ENCODE data around the gene NPHP4.

DNA sequence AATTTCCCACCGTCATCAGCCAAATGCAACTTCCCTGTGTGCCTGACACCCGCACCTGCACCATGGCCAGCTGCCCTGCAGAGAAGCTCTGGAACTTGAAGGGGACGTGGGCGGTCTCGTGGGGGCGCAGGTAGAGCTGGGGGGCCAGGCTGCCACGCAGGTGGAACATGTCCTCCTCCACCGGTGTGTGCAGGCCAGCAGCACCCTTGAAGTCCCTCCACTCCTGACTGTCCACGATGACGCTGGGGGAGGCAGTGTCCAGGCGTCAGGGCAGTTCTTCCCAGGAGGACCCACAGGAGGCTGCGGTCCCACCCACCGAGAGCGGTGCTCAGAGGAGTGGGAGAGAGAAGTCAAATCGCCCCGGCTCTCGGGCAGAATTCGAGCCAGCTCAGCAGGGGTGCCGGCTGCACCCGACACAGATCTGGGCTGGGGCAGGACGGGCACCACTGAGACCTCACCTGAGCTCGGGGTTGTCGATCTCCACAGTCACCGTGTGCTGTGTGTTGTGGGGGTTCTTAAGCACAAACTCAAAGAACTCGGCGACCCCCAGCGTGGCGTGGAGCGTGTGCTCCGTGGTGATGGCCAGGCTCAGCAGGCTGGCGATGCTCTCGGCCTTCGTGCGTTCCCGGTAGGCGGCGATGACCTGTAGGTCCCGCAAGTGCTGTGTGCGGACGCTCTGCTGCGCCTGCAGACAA, 117.7 kb downstream of the NPHP4 start:
- TF ChIP-seq, protein P1, sequence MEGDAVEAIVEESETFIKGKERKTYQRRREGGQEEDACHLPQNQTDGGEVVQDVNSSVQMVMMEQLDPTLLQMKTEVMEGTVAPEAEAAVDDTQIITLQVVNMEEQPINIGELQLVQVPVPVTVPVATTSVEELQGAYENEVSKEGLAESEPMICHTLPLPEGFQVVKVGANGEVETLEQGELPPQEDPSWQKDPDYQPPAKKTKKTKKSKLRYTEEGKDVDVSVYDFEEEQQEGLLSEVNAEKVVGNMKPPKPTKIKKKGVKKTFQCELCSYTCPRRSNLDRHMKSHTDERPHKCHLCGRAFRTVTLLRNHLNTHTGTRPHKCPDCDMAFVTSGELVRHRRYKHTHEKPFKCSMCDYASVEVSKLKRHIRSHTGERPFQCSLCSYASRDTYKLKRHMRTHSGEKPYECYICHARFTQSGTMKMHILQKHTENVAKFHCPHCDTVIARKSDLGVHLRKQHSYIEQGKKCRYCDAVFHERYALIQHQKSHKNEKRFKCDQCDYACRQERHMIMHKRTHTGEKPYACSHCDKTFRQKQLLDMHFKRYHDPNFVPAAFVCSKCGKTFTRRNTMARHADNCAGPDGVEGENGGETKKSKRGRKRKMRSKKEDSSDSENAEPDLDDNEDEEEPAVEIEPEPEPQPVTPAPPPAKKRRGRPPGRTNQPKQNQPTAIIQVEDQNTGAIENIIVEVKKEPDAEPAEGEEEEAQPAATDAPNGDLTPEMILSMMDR (IDR thresholded peaks at IDR 0.05; ENCODE audit: low read length), result no peak
- no peak for TF ChIP-seq EZH2 (optimal IDR thresholded peaks at IDR 0.05; ENCODE audit: low read depth, low read length)
- no peak for TF ChIP-seq EZH2phosphoT487 (IDR thresholded peaks at IDR 0.05; ENCODE audit: low read length)

Measured in MM.1S (cell line).